HG03521 (cell line): ENCODE measurements around the gene NCOA3.

Source experiments
- ATAC-seq: cut with Tn5 transposase; IDR thresholded peaks from one replicate; pipeline ENCODE4 v1.9.1; 2021; ENCODE audit warnings: mild to moderate bottlenecking, moderate library complexity; ENCODE audit not compliant: unreplicated experiment

NCOA3 gene

GRCh38 chr20:47622118-47622665 lies 120.5 kb downstream of the NCOA3 start:
- no peak for ATAC-seq

GRCh38 chr20:47623206-47623605 lies 121.5 kb downstream of the NCOA3 start:
- no peak for ATAC-seq

- no peak for ATAC-seq
Measured at GRCh38 chr20:47627540-47627939, 125.9 kb downstream of the NCOA3 start.

GRCh38 chr20:47629907-47630306 lies 128.2 kb downstream of the NCOA3 start:
- no peak for ATAC-seq

GRCh38 chr20:47631078-47631477 lies 129.4 kb downstream of the NCOA3 start:
- no peak for ATAC-seq

GRCh38 chr20:47635256-47635655 lies 133.6 kb downstream of the NCOA3 start:
- ATAC-seq = no peak

- ATAC-seq = no peak
Measured at GRCh38 chr20:47638851-47639250, 137.2 kb downstream of the NCOA3 start.

GRCh38 chr20:47642118-47642517 lies 140.4 kb downstream of the NCOA3 start:
- no peak for ATAC-seq

- ATAC-seq = no peak
Measured at GRCh38 chr20:47642624-47643023, 140.9 kb downstream of the NCOA3 start.

- no peak for ATAC-seq
Measured at GRCh38 chr20:47645632-47646031, 143.9 kb downstream of the NCOA3 start.

GRCh38 chr20:47647994-47648393 lies 146.3 kb downstream of the NCOA3 start:
- ATAC-seq = no peak

- ATAC-seq = no peak
Measured at GRCh38 chr20:47648943-47649342, 147.3 kb downstream of the NCOA3 start.

GRCh38 chr20:47652301-47652700 lies 150.6 kb downstream of the NCOA3 start:
- ATAC-seq = no peak

- ATAC-seq = no peak
Measured at GRCh38 chr20:47652794-47653193, 151.1 kb downstream of the NCOA3 start.

- no peak for ATAC-seq
Measured at GRCh38 chr20:47653869-47654268, 152.2 kb downstream of the NCOA3 start.

GRCh38 chr20:47654370-47654769 lies 152.7 kb downstream of the NCOA3 start:
- ATAC-seq = no peak

GRCh38 chr20:47655635-47656034 lies 153.9 kb downstream of the NCOA3 start:
- no peak for ATAC-seq

- ATAC-seq = no peak
Measured at GRCh38 chr20:47656318-47656717, 154.6 kb downstream of the NCOA3 start.

GRCh38 chr20:47659904-47660601 lies 158.4 kb downstream of the NCOA3 start:
- ATAC-seq = no peak

- no peak for ATAC-seq
Measured at GRCh38 chr20:47660602-47660905, 158.9 kb downstream of the NCOA3 start.

- ATAC-seq = no peak
Measured at GRCh38 chr20:47660983-47661700, 159.5 kb downstream of the NCOA3 start.

- ATAC-seq = no peak
Measured at GRCh38 chr20:47661714-47662113, 160.0 kb downstream of the NCOA3 start.
